Measurements from ENCODE around the gene KCNMB2.

DNA sequence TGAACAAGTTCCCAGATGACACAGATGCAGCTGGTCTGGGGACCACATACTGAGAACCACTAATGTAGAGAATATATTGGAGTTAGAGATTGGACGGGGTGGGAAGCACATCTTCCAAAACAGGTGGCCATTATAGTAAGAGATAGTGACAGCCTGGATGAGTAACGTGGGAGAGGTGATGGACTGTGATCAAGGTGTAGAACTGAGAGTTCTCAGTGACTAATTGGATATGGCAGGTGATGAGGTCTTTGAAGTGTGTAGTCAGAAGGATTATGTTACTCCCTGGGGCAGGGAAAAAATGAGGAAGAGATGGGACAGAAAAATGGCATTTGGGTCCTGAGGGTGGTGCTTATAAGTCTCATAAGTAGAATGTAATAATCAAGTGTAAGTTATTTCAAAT is 66.6 kb downstream of the KCNMB2 start:
- TF ChIP-seq EZH2 (IDR thresholded peaks at IDR 0.05) (no peak), FOXP2 (optimal IDR thresholded peaks at IDR 0.05; ENCODE audit: control extremely low read depth, extremely low read length, insufficient read depth) (no peak), POLR2AphosphoS5 (IDR thresholded peaks at IDR 0.05; ENCODE audit: borderline replicate concordance, low read depth, low read length) (no peak)

Data from SK-N-MC (cell line).